Measurements from ENCODE around the gene GUCD1.
A peak's percentile ranks its signal among the peaks of the same experiment; 100 is the strongest.

Gene GUCD1

DNA sequence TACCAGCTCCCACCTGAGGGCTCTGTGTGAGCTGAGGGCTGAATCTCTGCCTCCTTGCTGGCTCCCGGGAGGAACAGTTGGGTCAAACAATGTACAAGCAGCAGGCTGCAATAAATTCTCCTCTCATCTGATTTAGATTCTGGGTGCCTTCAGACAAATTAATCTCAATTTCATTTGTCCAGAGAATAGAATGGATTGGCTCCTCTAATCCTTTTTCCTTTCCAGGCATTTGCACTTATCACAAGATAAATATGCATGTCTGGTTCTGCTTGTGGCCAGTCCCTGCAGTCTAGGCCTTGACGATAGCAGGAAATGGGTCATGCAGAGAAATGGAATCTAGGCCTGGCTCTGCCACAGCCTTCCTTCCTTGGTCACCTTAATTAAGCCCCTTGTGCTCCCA is 31.1 kb downstream of the GUCD1 start:
- H3K27me3 ChIP-seq (ENCODE audit: control insufficient read depth, insufficient read depth, low read length), result no peaks in the 10 kb centered on the region

GRCh38 chr22:24521791-24522245 is 33.1 kb downstream of the GUCD1 start:
- peak; percentile 39 for TF ChIP-seq CTCF (IDR thresholded peaks at IDR 0.05)
- Histone ChIP-seq H3K27me3 (ENCODE audit: control insufficient read depth, insufficient read depth, low read length) (no peaks in the 10 kb centered on the region), H3K27ac (no peak overlapping the region), H3K9me3 (ENCODE audit: control insufficient read depth, low read length) (no peaks in the 10 kb centered on the region), H3K36me3 (ENCODE audit: control insufficient read depth, insufficient read depth, low read length) (no peaks in the 10 kb centered on the region), H3K9ac (no peak overlapping the region), H3K4me2 (ENCODE audit: low read length) (peak overlapping the region; percentile 9), H3K4me1 (no peaks in the 10 kb centered on the region), H3K79me2 (no peaks in the 10 kb centered on the region), H3K4me3 (ENCODE audit: low read depth, low read length) (no peak overlapping the region), H2AFZ (no peak overlapping the region)

More for the DNA sequence above, 31.1 kb downstream of the GUCD1 start:
- Histone ChIP-seq H3K9ac (no peak overlapping the region), H2AFZ (no peak overlapping the region), H3K9me3 (ENCODE audit: control insufficient read depth, low read length) (no peaks in the 10 kb centered on the region), H3K4me2 (ENCODE audit: low read length) (no peak overlapping the region), H3K79me2 (no peaks in the 10 kb centered on the region), H3K4me3 (ENCODE audit: low read depth, low read length) (no peak overlapping the region), H3K36me3 (ENCODE audit: control insufficient read depth, insufficient read depth, low read length) (no peaks in the 10 kb centered on the region), H3K27ac (no peak overlapping the region), H3K4me1 (no peaks in the 10 kb centered on the region)
- no peak for TF ChIP-seq CTCF (IDR thresholded peaks at IDR 0.05)

DNA sequence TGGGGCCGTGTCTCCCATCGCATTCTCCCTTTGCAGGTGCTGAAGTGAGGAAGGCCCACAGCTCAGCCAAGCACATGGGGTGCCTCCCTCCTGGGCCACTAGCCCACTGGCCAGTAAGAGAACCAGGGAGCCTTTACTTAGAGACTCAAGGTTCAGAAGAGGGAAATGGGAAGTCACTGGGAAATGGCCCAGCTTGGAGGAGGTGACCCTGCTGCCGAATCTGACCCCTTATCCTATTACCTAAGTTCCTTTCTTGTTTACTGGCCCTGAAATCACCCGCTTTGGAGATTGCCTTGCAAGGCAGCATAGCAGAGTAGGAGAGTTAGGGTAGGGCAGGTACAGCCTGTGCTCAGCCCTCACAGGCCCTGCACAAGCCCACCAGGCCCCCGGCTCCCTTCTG is 35.4 kb downstream of the GUCD1 start:
- Histone ChIP-seq H3K4me3 (ENCODE audit: low read depth, low read length) (no peak overlapping the region), H3K4me2 (ENCODE audit: low read length) (no peak overlapping the region), H2AFZ (no peak overlapping the region), H3K27ac (no peak overlapping the region), H3K9me3 (ENCODE audit: control insufficient read depth, low read length) (no peaks in the 10 kb centered on the region), H3K36me3 (ENCODE audit: control insufficient read depth, insufficient read depth, low read length) (no peaks in the 10 kb centered on the region), H3K79me2 (no peaks in the 10 kb centered on the region), H3K9ac (no peak overlapping the region), H3K27me3 (ENCODE audit: control insufficient read depth, insufficient read depth, low read length) (no peaks in the 10 kb centered on the region), H3K4me1 (no peaks in the 10 kb centered on the region)
- TF ChIP-seq CTCF (IDR thresholded peaks at IDR 0.05), result no peak

DNA sequence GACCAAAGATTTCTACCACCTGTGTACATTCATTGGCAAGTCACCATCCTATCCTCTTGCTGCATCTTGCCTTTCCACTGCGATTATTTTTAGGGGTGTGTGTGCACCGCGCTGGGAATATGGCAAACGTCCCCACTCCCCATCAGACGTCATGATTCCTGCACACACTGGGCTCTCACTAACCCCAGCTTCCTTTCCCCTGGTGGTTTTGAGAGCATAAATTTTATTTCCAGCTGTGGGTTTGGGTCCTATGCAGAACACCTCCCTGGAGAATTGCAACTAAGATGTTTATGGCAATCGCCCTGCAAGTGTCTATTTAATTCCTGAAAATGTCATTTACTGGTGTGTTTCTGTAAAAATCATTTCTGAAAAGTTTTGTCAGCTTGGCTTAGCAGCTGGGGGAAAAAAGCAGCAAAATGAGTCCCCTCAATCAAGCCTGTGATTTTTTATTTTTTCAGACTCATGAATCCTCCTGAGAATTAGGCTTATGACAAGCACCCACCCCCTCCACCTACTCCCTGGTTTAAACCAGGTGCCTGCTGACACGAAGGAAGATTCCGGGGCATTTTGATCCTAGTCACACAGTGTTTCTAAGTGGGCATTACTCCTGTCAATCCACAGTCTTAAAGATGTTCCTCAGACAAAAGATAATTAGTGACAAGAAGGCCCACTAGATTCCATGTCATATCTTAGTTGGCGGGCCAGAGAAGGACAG is 36.0 kb downstream of the GUCD1 start:
- no peak overlapping the region for H3K27ac ChIP-seq

More for the DNA sequence above, 36.0 kb downstream of the GUCD1 start:
- H3K27me3 ChIP-seq (ENCODE audit: control insufficient read depth, insufficient read depth, low read length), result no peaks in the 10 kb centered on the region
- no peaks in the 10 kb centered on the region for H3K36me3 ChIP-seq (ENCODE audit: control insufficient read depth, insufficient read depth, low read length)
- H3K9ac ChIP-seq, result no peak overlapping the region
- H3K9me3 ChIP-seq (ENCODE audit: control insufficient read depth, low read length), result no peaks in the 10 kb centered on the region
- no peak overlapping the region for H3K4me3 ChIP-seq (ENCODE audit: low read depth, low read length)
- H3K79me2 ChIP-seq, result no peaks in the 10 kb centered on the region
- H3K4me1 ChIP-seq, result no peaks in the 10 kb centered on the region
- no peak overlapping the region for H2AFZ ChIP-seq
- H3K4me2 ChIP-seq (ENCODE audit: low read length), result no peak overlapping the region
- TF ChIP-seq CTCF (IDR thresholded peaks at IDR 0.05), result no peak

Measured in parathyroid adenoma (tissue), 2 donors.